Measurements from ENCODE around the gene MVB12B.

DNA sequence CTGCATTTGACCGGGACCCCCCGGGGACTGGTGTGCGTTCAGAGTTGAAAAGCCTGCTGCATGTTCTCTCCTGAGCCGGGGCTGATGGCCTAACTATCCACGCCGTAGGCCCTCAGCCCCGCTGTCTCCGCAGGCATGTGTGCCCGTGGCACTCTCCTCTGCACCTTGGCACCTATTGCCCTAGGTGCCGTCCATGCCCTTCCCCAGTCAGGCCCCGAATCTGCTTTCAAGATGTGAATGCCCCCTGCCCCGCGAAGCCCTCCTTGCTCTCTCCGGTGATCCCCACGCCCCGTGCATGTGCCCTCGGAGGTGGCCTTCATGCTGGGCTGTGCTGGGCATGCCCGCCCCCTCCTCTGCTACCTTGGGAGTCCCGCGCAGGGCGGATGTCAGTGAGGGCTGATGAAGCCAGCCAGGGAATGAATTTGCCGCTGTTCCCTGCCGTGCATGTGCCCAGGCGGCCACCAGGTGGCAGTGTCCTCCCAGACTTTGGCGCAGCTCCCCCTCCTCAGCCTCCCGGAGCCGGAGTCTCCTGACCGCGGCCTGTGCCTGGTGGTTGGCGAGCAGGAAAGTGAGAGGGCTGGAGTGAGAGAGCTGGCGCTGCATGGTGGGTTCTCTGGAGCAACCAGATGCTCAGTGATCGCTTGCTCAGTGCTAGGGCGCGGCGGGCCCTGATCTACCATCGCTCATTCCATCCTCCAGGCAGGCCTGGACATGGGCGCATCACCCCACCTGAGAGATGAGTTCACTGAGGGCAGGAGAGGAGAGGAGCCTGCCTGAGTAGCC, 174.2 kb downstream of the MVB12B start:
- TF ChIP-seq, protein P1, sequence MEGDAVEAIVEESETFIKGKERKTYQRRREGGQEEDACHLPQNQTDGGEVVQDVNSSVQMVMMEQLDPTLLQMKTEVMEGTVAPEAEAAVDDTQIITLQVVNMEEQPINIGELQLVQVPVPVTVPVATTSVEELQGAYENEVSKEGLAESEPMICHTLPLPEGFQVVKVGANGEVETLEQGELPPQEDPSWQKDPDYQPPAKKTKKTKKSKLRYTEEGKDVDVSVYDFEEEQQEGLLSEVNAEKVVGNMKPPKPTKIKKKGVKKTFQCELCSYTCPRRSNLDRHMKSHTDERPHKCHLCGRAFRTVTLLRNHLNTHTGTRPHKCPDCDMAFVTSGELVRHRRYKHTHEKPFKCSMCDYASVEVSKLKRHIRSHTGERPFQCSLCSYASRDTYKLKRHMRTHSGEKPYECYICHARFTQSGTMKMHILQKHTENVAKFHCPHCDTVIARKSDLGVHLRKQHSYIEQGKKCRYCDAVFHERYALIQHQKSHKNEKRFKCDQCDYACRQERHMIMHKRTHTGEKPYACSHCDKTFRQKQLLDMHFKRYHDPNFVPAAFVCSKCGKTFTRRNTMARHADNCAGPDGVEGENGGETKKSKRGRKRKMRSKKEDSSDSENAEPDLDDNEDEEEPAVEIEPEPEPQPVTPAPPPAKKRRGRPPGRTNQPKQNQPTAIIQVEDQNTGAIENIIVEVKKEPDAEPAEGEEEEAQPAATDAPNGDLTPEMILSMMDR (IDR thresholded peaks at IDR 0.05 in 8 of 11, conservative IDR thresholded peaks at IDR 0.05 in 3 of 11): peak; percentile 94 to 99 (median 97)
- no peak for TF ChIP-seq POLR2A (IDR thresholded peaks at IDR 0.05)
- peak in 2 of 3 donors; percentile 41 to 60 for TF ChIP-seq POLR2AphosphoS5 (IDR thresholded peaks at IDR 0.05)
